Measurements from ENCODE around the gene MCC.
"Not testable (repeated sequence)": the region's sequence is repeated elsewhere in the genome, so short reads cannot be mapped to it uniquely, and the experiment has no call there.

The MCC gene

DNA sequence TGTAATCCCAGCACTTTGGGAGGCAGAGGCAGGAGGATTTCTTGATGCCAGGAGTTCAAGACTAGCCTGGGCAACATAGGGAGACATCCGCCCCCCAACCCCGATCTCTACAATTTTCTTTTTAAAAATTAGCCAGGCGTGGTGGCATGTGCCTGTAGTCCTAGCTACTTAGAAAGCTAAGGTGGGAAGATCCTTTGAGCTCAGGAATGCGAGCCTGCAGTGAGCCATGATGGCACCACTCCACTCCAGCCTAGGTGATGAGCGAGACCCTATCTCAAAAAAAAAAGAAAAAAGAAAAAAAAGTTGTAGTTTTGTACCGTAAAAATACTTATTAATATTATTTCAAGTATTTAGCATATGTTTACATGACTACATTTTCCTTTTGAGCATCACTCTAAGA, 82.7 kb downstream of the MCC start:
- DNase-seq = no peak

DNA sequence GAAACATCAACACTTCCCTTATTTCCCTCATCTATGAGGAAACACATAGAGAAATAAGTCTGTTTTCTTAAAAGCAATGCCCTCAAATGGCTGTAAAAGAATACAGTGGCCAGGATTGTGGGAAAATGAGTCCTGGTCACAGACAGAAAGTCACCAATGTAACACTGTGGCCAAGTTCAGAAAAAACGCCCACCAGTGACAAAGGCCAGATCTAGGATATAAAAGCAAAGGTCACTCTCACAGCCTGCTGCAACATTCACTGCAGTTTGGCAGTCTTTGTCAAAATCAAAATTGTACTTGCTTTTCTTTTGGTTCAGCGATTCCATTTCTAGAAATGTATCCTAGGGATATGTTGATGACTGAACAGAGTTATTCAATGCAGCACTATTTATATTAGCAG, 84.0 kb downstream of the MCC start:
- no peak for DNase-seq

DNA sequence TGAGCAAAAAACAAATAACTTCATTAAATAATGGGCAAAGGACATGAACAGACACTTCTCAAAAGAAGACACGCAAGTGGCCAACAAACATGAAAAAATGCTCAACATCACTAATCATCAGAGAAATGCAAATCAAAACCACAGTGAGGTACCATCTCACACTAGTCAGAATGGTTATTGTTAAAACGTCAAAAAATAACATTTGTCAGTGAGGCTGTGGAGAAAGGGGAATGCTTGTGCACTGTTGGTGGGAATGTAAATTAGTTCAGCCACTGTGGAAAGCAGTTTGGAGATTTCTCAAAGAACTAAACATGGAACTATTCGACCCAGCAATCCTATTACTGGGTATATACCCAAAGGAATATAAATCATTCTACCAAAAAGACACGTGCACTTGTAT, 90.3 kb downstream of the MCC start:
- DNase-seq = not testable (repeated sequence)

DNA sequence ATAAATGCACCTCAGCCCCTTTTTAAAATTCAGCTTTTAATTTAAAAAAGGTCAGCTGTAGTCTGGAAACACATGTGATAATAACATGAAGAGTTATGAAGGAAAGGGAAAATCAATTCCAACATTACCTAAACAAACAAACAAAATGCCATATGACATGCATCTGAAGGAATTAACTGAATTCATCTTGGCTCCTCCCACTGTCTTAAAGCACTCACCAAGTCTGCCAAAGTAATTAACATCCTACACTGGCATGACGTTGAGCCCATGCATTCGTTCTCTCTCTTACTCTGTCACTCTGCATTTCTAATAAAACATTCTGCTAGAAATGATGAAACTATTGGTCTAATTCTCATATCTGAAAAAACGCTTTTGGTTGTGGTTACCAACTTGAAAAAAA, 91.2 kb downstream of the MCC start:
- DNase-seq = no peak

DNA sequence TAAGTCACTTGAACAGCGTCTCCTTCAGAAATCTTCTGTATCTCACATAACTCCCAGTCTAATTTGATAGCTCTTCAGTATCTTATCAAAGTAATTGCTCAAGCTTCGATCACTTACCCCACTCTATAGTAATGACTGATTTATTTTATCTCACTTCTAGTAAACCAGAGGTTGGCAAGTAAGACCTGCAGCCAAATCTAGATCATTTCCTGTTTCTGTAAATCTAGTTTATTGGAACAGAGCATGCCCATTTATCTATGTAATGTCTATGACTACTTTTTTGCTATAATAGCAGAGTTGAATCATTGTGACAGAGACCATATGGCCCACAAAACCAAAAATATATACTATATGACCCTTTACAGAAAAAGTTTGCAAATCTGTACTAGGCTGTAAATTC, 93.6 kb downstream of the MCC start:
- no peak for DNase-seq

DNA sequence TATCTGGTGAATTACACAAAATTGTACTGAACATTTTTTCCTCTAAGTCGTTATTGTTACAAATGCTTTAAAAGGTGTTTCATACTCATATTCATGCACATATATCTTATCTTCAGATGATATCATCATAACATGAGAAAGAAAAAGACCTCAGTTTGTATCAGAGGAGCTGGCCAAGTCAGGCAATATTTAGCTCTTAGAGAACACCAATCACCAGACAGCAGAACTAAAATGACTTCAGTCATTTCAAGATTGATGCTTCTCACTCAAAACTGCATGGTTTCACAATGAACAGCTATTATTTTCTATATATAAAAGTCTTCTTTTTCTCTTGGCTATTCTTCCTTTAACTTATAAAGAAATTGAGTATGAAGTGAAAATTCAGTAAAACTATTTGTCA, 98.0 kb downstream of the MCC start:
- DNase-seq = no peak

DNA sequence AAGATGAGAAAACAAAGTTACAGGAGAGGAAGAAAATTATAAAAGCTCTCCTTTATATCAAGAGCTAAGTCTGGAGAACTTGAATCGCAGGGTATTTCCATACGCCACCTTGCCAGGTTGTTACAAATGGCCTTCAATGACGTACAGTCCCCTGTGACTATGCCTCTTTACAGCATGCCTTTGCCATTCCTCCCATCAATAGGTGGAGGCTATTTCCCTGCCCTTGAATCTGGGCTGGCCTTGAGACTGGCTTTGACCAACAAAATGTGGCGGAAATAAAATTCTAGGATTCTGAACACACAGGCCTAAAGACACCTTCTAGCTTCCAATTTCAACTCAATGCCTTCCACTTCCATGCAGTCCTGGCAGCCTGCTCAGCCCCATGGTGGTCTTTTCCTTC, 99.1 kb downstream of the MCC start:
- no peak for DNase-seq

DNA sequence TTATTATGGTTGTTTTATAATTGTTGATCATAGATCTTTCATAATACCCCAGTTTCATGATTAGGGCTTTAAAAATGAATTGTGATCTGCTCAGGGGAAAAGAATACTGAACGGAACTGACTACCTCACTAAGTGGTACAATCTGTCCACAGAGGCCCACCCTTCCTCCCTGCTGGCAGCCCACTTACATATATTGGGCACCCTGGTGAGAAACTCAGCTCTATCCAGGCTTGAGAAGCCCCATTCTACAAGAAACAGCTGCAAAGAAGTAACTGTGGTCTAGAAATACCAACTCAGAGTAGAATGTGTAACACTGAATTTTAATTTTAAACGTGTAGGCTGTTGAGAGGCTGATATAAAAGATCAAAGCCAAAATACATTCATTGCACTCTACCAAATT, 100.4 kb downstream of the MCC start:
- no peak for DNase-seq

DNA sequence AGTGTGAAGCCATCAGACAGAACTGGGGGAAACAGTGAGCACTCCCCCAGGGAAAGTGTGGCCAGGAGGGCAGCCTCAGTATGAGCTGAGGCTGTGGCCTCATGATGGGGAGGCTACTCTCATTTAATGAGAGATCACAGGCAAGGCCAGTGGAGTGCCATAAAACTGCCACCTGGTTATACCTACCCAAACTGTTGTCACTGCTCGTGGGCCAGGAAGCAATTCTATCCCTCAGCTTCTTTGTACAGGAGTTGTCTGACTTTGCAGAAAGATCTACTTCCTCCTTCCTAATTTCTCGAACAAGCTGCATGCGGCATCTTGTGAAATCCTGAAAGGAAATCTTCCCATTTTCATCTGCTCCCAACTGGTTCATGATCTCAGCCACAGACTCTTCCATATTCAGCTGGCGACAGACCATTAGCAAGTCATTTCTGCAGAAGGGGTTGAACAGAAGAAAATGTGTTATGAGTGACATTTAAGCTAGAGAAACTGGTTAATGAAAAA, 103.4 kb downstream of the MCC start:
- DNase-seq = no peak

DNA sequence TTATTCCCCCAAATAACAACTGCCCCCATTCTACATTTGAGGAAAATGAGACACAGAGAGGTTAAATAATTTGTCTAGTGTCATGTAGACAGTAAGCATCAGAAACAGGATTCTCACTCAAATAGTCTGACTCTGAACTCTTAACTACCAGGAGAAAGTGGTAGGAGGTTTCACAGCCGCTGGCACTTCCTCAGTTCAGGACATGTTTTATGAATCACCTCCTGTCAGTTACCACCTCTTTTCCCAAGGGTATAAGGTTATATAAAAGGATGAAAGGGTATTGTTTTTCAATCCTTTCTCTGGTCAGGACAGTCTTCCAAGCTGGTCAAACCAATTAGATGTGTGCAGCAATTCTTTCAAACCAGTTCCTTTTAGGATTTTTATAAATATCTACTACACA, 105.5 kb downstream of the MCC start:
- no peak for DNase-seq

DNA sequence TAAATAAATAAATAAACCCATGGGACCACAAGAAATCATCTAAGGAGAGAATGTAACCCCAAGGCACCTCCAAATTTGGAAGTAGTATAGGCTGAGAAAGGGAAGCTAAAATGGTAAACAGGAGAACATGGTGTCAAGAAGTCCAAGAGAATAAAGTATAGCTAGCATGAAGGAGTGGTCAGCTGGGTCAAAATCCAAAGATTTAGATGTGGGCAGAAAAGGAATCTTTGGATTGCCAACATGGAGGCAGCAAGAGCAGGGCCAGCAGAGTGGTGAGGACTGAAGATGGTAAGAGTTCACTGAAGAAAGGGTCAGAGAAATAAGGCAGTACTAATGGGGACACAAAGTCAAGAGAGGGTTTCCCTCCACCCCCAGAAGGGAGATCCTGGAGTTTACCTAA, 106.5 kb downstream of the MCC start:
- DNase-seq = no peak

DNA sequence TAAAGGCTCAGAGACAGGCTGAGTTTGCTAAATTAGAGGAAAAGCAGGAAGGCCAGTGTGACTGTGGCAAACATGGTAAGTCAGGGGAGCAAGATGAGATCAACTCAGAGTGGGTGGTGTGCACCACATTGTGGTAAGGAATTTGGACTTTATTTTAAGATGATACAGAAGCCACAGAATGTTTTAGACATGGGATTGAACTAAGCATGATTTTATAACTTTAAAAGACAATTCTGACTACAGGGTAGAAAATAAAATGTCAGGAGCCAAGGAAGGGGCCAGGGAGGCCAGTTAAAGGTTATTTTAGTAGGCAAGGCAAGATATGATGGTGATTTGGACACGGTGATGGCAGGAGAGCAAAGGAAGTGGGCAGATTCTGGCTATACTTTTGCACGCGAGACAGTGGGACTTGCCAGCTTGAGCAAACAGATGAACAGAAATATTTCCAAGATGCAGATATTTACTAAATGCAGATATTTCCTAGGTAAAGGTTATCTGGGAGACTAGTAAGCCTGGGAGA, 107.4 kb downstream of the MCC start:
- DNase-seq = no peak

DNA sequence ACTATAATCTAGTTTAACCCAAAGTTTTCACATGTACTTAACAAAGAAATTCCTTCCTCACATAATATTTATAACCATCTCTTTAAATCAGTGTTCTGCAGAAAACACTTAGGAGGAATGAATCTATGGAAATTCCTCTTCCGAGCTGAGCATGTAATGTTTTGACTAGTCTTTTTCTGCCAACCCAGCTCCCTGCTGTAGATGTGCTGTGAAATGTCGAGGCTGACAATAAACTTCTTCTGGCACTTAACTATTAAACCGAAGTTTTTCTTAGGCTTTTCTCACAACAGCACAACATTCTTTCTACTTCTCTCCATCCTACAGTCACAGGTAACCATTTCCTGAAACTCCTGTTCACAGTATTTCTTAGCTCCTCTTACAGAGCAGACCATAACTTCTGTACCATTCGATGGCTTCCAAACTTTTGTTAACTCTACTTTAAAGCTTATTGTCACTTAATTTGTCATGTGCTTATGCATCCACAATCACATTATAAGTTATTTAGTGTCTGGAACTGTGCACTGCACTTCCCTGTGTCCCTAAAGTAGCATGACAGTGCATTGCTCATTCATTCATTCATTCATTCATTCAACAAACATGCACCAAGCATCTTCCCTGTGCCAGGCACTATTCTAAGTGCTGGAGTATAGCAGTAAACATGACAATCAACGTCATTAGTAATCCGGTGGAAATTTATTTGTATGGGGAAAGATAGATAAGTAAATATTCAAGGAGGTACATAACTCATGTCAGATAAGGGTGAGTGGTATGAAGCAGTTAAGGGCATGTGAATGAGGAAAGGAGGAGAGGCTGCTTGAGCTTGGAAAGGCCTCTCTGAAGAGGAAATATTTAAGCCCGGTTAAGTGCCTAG, 108.1 kb downstream of the MCC start:
- DNase-seq = no peak

DNA sequence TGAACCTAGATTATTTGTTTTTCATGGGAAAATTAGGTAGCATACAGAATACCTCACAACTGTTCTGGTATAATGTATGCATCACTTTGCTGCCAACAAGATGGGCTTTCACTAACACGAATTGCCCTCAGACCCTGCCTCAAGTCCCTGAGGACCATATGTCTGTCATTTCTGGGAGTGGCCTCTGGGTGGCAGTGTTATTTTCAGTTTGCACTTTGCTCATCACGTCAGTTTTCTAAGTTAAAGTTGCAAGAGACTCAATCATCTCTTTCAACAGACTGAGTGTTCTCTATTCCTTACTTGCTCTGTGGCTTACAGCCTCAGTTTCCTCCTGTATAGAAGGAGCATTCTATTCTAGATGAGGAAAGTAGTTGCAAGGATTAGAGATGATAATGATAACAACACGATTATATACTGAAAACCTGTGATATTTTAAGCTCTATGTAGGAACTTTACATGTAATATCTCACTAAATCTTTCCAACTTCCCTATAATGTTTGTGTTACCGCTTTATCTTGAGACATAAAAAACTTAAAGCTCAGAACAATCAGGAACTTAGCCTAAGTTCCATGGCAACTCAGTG, 109.2 kb downstream of the MCC start:
- DNase-seq = peak in 1 of 2 donors; percentile 29

DNA sequence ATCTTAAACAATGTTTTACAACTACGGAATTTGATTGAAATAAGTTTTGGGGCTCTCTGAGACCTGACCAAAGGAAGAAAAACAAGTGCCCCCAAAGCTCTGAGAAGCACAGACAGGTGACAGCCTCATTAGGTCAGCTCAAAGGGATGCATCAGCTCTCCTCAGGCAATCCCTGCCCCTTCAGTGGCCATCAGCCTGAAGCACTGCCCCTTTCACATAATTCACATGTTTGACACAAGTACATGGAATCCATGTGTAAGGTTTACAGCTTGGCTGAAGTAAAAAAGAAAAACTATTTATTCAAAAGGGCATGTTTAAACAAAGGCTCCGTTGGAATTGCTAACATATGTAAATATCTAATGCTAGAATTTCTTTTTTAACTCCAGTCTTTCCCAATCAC, 109.7 kb downstream of the MCC start:
- no peak for DNase-seq

DNA sequence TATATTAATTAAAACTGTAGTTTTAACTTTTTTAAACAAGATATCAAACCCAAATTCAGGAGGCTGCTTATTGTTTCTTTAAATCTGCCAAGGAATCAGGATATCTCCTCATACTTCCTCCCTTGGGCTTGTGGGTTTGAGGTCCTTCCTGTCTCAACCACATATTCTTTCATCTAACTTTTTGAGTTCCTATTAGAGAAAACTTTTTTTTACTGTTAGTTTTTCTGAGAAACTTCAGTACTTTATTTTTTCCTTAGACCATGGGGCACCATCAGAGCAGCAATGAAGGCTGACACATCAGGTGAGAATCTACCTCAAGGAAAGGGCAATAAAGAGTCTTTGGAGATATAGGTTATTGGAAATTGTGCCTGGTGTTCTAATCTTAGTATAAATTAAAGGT, 110.2 kb downstream of the MCC start:
- DNase-seq = peak in 1 of 2 donors; percentile 15

DNA sequence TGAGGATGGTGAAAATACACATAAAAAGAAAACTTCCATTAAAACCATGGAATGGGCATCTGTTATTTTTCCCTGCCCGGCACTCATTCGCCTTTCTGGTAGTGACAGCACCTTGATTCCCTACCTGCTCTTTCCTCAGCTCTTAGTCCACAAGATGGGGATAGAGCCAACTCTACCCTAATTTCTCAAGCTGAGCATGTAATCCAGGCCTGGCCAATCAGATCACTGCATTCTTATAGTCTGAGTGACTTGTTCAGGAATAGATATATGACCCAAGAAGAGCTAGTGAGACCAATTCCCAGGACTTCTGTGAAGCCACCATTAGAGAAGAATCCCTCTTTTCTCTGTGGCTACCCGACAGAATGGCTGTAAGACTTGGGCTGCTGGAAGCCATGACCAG, 111.6 kb downstream of the MCC start:
- no peak for DNase-seq

DNA sequence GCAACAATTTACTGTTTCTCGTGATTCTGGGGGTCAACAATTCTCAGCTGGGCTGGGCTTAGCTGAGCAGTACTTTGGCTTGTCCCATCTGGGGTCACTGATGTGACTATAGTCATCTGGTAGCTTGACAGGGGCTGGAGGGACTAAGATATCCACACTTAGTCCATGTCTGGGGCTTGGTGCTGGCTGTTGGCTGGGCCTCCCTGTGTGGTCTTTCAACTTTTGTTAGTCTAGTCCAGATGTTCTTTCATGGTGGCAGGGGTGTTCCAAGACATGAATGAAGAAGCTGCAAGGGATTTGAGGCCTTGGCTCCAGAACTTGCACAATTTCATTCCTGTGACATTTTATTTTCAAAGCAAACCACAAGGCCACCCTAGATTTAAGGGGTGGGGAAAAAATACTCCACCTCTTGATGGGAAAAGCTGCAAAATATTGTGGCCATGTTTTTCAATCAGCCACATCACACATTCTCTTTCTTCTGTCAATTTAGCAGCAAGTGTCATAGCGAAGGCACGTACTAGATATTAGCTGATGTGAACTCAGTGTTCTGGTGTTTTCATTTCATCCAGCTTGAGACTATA, 112.7 kb downstream of the MCC start:
- no peak for DNase-seq

DNA sequence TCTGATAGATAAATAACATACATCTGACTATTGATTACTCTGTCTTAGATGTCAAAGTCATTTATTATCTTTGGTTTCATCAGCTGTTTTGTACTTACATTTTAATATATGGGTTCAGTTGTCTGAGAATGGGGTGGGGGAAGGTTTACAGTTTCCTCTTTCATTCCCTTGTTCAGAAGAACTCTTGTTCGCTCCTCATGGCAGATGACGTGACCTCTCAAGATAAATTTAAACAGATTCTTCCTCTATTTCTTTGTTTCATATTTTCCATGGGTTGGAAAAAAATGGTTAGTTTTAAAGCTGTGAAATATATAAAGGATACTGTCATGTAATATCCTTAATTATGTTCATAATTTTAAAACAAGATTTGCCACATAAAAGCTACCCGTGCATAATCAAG, 114.8 kb downstream of the MCC start:
- DNase-seq = no peak

DNA sequence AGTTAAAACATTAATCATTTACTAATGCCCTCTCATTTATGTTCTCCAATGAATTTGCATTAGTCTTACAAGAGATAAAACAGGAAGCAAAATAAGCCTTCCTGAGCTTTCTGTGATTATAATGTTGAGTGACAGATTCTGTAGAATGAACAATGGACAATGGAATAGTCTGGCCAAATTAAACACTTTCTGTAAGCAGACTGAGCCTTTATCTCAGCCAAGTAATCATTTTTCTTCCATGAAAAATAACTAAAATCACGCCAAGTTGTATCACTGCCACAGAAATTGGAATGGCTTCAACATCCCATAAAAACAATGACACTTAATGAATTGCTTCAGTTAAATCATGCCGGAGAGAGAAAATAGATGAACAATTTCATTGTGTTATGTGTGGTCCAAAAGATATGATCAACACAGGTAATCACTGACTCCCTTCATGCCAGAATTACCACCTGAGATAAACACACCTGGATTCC, 116.5 kb downstream of the MCC start:
- DNase-seq = no peak

DNA sequence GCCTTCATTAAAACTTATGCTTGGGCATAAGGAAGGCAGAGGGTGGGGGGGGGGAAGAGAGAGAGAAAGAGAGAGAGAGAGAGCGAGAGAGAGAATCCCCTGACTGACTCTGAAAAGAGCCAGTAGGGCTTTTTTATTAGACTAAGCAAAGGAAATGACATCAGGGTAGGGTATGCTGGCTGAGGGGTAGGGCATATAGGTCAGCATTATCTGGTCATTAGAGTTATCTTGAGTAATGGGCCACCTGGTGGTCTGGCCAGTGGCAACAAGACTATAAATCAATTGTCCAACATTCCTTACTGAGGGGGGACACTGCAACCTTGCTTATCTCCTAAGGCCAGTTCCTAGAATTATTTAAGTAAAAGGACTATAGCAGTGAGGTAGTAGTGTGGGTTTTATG, 120.7 kb downstream of the MCC start:
- DNase-seq = no peak

DNA sequence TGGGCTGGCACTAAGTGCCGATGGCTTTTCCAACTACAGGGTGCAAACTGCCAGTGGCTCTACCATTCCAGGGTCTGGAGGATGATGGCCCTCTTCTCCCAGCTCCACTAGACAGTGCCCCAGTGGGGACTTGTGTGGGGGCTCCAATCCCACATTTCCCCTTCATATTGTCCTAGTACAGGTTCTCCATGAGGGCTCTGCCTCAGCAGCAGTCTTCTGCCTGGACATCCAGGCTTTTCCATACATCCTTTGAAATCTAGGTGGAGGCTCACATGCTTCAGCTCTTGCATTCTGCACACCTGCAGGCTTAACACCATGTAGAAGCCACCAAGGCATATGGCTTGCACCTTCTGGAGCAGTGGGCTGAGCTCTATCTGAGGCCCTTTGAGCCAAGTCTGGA, 123.8 kb downstream of the MCC start:
- no peak for DNase-seq

DNA sequence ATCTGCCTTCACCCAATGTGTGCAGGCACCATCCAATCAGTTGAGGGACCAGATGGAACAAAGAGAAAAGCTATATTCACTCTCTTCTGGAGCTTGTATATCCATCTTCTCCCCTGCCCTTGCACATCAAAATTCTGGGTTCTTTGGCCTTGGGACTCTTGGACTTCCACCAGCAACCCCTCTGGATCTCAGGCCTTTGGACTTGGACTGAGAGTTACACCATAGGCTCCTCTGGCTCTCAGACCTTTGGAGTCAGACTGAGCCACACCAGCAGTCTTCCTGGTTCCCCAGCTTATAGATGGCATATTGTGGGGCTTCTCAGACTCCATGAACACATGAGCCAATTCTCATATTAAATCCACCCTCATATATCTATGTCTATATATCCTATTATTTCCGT, 126.6 kb downstream of the MCC start:
- DNase-seq = no peak

DNA sequence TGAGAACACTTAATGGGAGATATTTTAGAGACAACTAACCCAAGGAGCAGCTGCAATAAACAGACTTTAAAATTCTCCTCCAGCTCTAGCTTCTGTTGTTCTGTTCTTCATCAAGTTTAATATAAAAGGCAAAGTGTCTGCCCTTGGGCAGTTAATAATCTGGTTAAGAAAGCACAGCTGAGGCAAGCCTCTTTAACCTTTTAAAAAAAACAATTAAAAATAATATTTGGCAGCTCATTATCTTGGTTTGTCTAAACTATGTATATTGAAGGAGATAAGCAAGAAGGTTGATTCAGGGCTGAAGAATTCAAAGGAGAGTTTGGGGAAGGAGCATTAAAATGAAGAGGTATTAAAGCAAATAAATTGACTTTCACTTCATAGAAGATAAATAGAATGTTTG, 128.8 kb downstream of the MCC start:
- no peak for DNase-seq
